NCI-H510A (cell line): ENCODE measurements around the gene MTHFSD.
"Not testable (repeated sequence)": the region's sequence is repeated elsewhere in the genome, so short reads cannot be mapped to it uniquely, and the experiment has no call there.

Experiments used
- DNase-seq: peaks from one replicate; lab custom pipeline; 2025; lab: John Stamatoyannopoulos, UW

MTHFSD gene

GRCh38 chr16:86554917-86555703, at the start of gene MTHFSD:
Gene MTHFSD (minus strand): TSS chr16:86555235. CDS start chr16:86555184, 51 bp downstream.
- DNase-seq: peak; percentile 56

GRCh38 chr16:86604436-86605193, 49.6 kb upstream of the MTHFSD start:
- DNase-seq: no peak

- DNase-seq: no peak
Observed at GRCh38 chr16:86602521-86602920, 47.5 kb upstream of the MTHFSD start.

- no peak for DNase-seq
Observed at GRCh38 chr16:86601356-86601755, 46.3 kb upstream of the MTHFSD start.

- no peak for DNase-seq
Observed at GRCh38 chr16:86598607-86599565, 43.9 kb upstream of the MTHFSD start.

- DNase-seq: no peak
Observed at GRCh38 chr16:86597880-86598606, 43.0 kb upstream of the MTHFSD start.

GRCh38 chr16:86597126-86597879, 42.3 kb upstream of the MTHFSD start:
- DNase-seq: no peak

- no peak for DNase-seq
Observed at GRCh38 chr16:86595983-86596605, 41.1 kb upstream of the MTHFSD start.

GRCh38 chr16:86594721-86595120, 39.7 kb upstream of the MTHFSD start:
- no peak for DNase-seq

GRCh38 chr16:86593913-86594620, 39.0 kb upstream of the MTHFSD start:
- no peak for DNase-seq

GRCh38 chr16:86591270-86591669, 36.2 kb upstream of the MTHFSD start:
- DNase-seq: no peak

GRCh38 chr16:86590501-86591144, 35.6 kb upstream of the MTHFSD start:
- DNase-seq: no peak

GRCh38 chr16:86587955-86588354, 32.9 kb upstream of the MTHFSD start:
- not testable (repeated sequence) for DNase-seq

- DNase-seq: no peak
Observed at GRCh38 chr16:86587487-86587886, 32.5 kb upstream of the MTHFSD start.

- DNase-seq: no peak
Observed at GRCh38 chr16:86585821-86586611, 31.0 kb upstream of the MTHFSD start.

- DNase-seq: no peak
Observed at GRCh38 chr16:86584726-86585721, 30.0 kb upstream of the MTHFSD start.
